Fibroblast of pulmonary artery (primary cell): ENCODE data around the gene NGLY1.

Experiments used
- DNase-seq: peaks from one replicate; pipeline ENCODE4 v3.0.0-alpha.2; 2010; ENCODE audit warnings: low read depth
- H3K4me3 ChIP-seq: replicated peaks from 2 replicates; pipeline ENCODE4 v1.5.1; 2011; ENCODE audit warnings: low read depth, mild to moderate bottlenecking, control low read depth, low read length, moderate library complexity
- TF ChIP-seq, protein P1 (sequence below): IDR thresholded peaks from 2 replicates; pipeline ENCODE4 v1.5.1; 2011; ENCODE audit warnings: mild to moderate bottlenecking, control low read depth, low read length, inconsistent platforms; ENCODE audit errors: missing control alignments

The NGLY1 gene

GRCh38 chr3:25713341-25713985 is 69.8 kb downstream of the NGLY1 start:
- no peak overlapping the region for H3K4me3 ChIP-seq
- no peak for DNase-seq
- TF ChIP-seq, protein P1, sequence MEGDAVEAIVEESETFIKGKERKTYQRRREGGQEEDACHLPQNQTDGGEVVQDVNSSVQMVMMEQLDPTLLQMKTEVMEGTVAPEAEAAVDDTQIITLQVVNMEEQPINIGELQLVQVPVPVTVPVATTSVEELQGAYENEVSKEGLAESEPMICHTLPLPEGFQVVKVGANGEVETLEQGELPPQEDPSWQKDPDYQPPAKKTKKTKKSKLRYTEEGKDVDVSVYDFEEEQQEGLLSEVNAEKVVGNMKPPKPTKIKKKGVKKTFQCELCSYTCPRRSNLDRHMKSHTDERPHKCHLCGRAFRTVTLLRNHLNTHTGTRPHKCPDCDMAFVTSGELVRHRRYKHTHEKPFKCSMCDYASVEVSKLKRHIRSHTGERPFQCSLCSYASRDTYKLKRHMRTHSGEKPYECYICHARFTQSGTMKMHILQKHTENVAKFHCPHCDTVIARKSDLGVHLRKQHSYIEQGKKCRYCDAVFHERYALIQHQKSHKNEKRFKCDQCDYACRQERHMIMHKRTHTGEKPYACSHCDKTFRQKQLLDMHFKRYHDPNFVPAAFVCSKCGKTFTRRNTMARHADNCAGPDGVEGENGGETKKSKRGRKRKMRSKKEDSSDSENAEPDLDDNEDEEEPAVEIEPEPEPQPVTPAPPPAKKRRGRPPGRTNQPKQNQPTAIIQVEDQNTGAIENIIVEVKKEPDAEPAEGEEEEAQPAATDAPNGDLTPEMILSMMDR: no peak

- DNase-seq: no peak
- TF ChIP-seq, protein P1: no peak
- H3K4me3 ChIP-seq: no peak overlapping the region
These were observed 72.2 kb downstream of the NGLY1 start for GRCh38 chr3:25711090-25711489.

GRCh38 chr3:25708036-25708435 is 75.2 kb downstream of the NGLY1 start:
- H3K4me3 ChIP-seq: no peak overlapping the region
- DNase-seq: no peak
- TF ChIP-seq, protein P1: no peak

DNA sequence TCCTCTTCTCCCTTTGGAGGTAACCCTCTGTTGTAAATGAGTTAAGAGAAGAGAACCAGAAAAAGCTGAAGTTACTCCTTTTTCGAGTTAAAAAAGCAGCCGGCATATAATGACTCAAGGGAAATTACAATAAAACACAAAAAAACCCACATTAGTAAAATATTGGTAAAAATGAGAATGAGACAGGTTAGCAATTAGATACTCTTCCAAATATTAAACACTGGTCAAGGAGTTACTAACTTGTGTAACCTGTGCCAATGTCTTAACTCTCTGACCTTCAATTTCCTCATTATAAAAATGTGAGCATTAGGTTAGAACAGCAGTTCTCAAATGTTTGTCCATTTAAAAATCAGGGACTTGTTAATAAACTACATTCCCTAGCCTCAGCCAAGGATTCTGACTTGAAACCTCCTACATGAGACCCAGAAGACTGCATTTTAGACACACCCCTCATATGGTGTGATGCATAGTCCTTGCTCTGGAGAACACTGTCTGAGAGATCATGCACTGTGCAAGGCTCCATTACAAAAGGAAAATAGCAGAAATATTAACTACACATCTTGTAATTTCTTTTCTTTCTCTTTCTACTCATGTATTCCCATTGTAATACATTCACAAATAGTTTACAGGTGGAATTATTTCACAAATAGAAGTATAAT is 75.8 kb downstream of the NGLY1 start:
- H3K4me3 ChIP-seq: no peak overlapping the region
- TF ChIP-seq, protein P1: no peak
- no peak for DNase-seq

- no peak overlapping the region for H3K4me3 ChIP-seq
- TF ChIP-seq, protein P1: no peak
- no peak for DNase-seq
These were observed 77.0 kb downstream of the NGLY1 start for GRCh38 chr3:25706213-25706612.

DNA sequence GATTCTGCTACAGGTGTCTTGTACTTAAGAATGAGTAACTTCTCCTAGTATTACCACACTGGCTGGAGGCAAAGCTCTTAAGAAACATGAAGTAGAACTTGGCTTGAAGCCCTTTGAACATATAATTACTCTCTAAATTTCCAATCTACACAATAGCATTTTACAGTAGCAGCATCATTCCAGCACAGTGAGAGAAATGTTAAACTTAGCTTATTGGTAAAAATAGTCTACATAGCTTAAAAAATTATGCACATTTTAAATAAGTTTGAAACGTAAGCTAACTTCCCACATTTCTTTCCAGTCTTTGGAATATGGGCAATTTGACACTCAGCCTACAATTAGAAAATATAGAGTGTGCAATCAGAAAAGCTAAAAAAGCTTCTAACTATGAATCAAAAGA is 85.7 kb downstream of the NGLY1 start:
- DNase-seq: peak; percentile 1
- H3K4me3 ChIP-seq: no peak overlapping the region
- TF ChIP-seq, protein P1: no peak
